GM12865 (cell line): ENCODE data around the gene MLX.

Experiments
- DNase-seq: peaks from one replicate; pipeline ENCODE4 v3.0.0; 2010; ENCODE audit warnings: low read depth
- H3K4me3 ChIP-seq: 2 replicates; pipeline ENCODE4 v1.5.1; 2011; ENCODE audit warnings: mild to moderate bottlenecking, low read depth, low read length, control low read depth
- CTCF ChIP-seq: IDR thresholded peaks from 2 replicates; pipeline ENCODE4 v1.5.1; 2011; ENCODE audit warnings: low read length, control low read depth, low read depth, inconsistent platforms; ENCODE audit not compliant: insufficient read depth; ENCODE audit errors: missing control alignments

The MLX gene

GRCh38 chr17:42566883-42567573 is at the start of gene MLX:
TSS of gene MLX (plus strand) at chr17:42567100. CDS start at chr17:42567125, 25 bp downstream.
- TF ChIP-seq CTCF, result peak; percentile 6
- peak within 1 kb of the TSS; percentile 87 for H3K4me3 ChIP-seq
- DNase-seq, result peak; percentile 96

GRCh38 chr17:42517516-42517915 is 49.4 kb upstream of the MLX start:
- peak; percentile 91 for TF ChIP-seq CTCF
- DNase-seq, result peak; percentile 72
- no peak overlapping the region for H3K4me3 ChIP-seq

- no peak overlapping the region for H3K4me3 ChIP-seq
- DNase-seq, result no peak
- no peak for TF ChIP-seq CTCF
These were observed 48.7 kb upstream of the MLX start for GRCh38 chr17:42518046-42518754.

GRCh38 chr17:42518755-42519545 is 48.0 kb upstream of the MLX start:
- H3K4me3 ChIP-seq, result no peak overlapping the region
- no peak for DNase-seq
- no peak for TF ChIP-seq CTCF

GRCh38 chr17:42519546-42520491 is 47.1 kb upstream of the MLX start:
- H3K4me3 ChIP-seq, result no peak overlapping the region
- no peak for TF ChIP-seq CTCF
- DNase-seq, result no peak

GRCh38 chr17:42520540-42520951 is 46.4 kb upstream of the MLX start:
- H3K4me3 ChIP-seq, result no peak overlapping the region
- no peak for DNase-seq
- TF ChIP-seq CTCF, result peak; percentile 24
